HG03135 (cell line): ENCODE measurements around the gene SPIN4.
"Not testable (repeated sequence)": the region's sequence is repeated elsewhere in the genome, so short reads cannot be mapped to it uniquely, and the experiment has no call there.

Experiments used
- ATAC-seq: cut with Tn5 transposase; IDR thresholded peaks from one replicate; pipeline ENCODE4 v1.9.1; 2021; ENCODE audit warnings: mild to moderate bottlenecking, moderate library complexity; ENCODE audit not compliant: unreplicated experiment

SPIN4 gene

GRCh38 chrX:63350941-63351616 is at the start of gene SPIN4:
SPIN4 (minus strand) TSS chrX:63351332; CDS start chrX:63350819, 513 bp downstream.
- ATAC-seq, result peak; percentile 93

GRCh38 chrX:63400340-63400739 is 49.2 kb upstream of the SPIN4 start:
- no peak for ATAC-seq

DNA sequence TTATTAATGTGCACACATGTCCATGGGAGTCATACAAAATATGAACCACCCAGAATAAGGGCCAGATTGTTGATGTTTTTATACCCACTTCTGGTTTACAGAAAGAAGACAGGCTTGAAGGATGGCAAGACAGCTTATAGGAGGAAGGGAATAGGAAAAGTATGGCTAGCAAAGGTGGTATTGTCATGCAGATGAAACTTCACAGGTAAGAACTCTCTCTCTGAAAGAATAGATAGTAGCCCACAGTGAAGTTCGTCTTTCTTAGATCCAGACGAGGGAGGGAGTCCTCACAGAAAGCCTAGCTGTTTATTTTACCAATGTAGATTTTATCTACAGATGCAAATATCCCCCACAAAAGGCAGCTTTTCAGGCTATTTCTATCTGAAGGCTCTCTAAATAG is 43.7 kb upstream of the SPIN4 start:
- ATAC-seq, result no peak

GRCh38 chrX:63393094-63393493 is 42.0 kb upstream of the SPIN4 start:
- ATAC-seq, result not testable (repeated sequence)

GRCh38 chrX:63387411-63387810 is 36.3 kb upstream of the SPIN4 start:
- no peak for ATAC-seq

- not testable (repeated sequence) for ATAC-seq
These were observed 33.1 kb upstream of the SPIN4 start for GRCh38 chrX:63384263-63384662.

DNA sequence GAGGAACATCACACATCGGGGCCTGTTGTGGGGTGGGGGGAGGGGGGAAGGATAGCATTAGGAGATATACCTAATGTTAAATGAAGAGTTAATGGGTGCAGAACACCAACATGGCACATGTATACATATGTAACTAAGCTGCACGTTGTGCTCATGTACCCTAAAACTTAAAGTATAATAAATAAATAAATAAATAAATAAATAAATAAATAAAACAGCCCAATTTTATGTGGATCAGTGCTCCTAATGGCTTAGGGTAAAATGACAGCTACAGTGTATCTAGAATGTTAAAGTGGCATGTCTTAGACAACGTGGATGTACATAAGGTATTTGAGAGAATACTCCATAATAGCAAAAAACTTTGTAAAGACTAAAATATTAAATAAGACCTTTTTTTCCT is 21.9 kb upstream of the SPIN4 start:
- not testable (repeated sequence) for ATAC-seq

GRCh38 chrX:63367699-63368098 is 16.6 kb upstream of the SPIN4 start:
- ATAC-seq, result not testable (repeated sequence)

DNA sequence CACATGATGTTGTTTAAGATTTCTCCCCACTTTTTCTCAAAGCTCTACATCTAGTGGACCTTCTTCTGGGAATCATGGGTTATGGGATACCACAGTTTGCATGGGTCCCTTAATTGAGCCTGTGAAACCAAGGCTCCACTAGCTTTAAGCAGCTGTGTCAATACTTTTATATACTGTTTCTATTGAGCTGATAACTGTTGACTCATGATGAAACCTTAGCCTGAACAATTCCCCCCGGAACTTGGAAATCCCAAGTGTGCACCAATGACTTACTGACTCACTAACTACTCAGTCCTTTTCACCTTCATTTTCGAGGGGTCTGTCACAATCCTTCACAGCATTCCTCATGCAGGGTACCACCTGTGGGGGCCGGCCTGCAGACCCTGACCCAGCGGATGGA is 12.7 kb upstream of the SPIN4 start:
- ATAC-seq, result no peak

DNA sequence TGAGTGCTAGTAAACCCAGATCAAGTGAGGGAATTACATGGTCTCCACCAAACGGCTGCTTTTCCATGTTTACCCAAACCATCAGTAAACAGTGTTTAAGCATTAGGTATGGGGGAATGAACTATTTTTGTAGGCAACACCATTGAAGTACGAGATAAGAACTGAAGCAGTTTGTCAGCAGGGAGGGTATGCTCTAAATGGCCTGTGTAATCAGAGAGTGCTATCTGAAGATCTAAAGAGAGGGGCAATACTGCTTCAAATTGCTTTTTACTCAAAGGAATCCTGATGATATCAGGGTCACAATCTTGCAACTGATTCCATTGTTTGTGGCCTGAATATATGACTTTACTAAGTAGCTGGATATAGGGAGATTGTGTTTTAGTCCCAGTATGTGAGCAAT is 10.4 kb upstream of the SPIN4 start:
- no peak for ATAC-seq

DNA sequence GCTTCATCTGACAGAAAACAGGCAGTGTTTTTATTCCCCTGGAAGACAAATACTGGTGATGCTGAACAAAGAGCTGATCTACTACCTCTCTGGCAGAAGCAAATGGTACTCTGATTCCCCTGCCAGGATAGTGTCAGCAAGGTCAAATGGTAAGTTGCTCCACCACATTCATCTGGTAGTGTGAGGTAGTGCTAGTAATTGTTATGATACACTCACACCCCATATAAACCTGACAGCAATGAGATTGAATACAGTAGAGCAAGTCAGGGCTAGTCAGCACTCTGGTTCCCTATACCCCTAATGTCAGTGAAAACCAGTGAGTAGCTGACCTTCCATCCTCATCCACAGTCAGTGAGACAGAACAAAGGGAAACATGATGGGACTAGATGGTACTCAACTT is 3.4 kb upstream of the SPIN4 start:
- no peak for ATAC-seq

- ATAC-seq, result peak; percentile 32
These were observed 661 bp downstream of the SPIN4 start for GRCh38 chrX:63350465-63350877.

- ATAC-seq, result no peak
These were observed 1.8 kb downstream of the SPIN4 start for GRCh38 chrX:63349307-63349706.

DNA sequence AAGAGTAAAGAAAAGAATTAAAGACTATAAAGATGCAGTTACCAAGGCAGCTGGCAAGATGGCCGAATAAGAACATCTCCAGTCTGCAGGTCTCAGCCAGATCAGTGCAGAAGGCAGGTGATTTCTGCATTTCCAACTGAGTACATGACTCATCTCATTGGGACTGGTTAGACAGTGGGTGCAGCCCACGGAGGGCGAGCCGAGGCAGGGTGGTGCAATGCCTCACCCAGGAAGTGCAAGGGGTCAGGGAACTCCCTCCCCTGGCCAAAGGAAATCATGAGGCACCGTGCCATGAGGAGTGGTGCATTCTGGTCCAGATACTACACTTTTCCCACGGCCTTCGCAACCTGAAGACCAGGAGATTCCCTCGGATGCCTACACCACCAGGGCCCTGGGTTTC is 20.5 kb downstream of the SPIN4 start:
- no peak for ATAC-seq

DNA sequence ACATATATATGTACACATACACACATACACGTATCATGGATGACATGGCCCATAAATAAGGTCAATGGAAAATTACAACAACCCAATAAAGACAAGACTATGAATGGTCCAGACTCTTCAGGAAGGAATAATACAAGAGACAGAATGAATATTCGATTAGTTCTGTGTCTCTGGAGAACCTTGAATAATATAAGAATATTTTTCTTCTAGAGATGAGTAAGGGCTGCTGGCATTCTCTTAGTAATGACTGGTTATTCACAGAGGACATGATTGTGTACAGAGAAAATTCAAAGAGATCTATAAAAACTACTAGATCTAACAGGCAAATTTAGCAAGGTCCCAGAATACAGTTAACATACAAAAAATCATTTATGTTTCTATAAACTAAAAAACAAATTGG is 23.3 kb downstream of the SPIN4 start:
- no peak for ATAC-seq

GRCh38 chrX:63299596-63299995 is 51.5 kb downstream of the SPIN4 start:
- ATAC-seq, result no peak
